HS-5 (cell line): ENCODE measurements around the gene COX4I1.

Experiments
- DNase-seq: peaks from one replicate; pipeline ENCODE4 v3.0.0-alpha.2; 2012; ENCODE audit warnings: low read depth

Gene COX4I1

DNA sequence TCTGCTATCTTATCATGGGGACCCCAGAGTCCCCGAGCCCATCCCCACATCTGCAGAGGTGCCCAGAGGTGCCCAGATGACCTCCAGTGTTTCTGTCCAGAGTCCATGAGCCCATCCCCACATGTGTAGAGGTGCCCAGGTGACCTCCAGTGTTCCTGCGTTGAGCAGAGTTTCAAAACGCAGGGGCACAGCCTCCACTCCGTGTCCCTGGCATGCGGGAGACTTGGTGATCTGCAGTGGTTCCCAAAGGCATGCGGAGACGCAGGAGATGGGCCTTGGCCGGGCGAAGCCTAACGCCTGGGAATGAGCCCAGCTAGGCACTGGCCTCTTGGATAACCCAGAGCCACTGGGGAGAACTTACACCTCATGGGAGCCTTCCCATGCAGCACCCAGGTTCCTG is 41.3 kb downstream of the COX4I1 start:
- DNase-seq, result no peak

DNA sequence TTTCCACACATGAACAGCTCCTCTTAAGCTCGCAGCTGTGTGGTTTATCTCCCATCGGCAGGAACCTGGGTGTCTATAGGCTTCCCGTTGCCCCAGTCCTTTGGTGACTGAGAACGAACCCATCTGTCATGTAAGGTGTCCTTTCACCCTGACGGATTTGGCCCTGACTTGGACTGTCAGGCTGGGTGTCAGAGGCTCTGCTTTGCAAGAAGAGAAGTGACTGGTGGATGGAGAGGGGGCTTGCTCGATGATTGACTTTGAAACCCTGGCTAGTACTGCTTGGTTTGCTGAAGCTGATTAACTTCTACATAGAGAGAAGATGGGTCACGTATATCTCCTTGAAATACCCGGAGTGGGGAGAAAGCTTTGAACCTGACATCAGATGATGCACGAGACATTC is 42.9 kb downstream of the COX4I1 start:
- no peak for DNase-seq

DNA sequence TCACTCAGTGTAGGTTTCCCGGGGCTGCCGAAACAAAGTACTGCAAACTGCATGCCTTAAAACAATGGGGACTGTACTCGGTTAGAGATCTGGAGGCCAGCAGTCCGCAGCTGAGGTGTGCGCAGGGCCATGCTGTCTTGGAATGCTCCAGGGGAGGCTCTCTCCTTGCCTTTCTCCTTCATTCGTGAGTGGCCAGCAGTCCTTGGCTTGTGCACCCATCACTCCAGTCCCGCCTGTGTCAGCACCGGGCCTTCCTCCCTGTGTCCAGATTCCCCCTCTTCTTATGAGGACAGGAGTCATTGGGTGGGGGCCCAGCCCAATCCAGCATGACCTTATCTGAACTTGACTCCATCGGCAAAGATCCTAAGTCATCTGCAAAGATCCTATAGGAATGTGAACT is 43.4 kb downstream of the COX4I1 start:
- DNase-seq, result no peak

DNA sequence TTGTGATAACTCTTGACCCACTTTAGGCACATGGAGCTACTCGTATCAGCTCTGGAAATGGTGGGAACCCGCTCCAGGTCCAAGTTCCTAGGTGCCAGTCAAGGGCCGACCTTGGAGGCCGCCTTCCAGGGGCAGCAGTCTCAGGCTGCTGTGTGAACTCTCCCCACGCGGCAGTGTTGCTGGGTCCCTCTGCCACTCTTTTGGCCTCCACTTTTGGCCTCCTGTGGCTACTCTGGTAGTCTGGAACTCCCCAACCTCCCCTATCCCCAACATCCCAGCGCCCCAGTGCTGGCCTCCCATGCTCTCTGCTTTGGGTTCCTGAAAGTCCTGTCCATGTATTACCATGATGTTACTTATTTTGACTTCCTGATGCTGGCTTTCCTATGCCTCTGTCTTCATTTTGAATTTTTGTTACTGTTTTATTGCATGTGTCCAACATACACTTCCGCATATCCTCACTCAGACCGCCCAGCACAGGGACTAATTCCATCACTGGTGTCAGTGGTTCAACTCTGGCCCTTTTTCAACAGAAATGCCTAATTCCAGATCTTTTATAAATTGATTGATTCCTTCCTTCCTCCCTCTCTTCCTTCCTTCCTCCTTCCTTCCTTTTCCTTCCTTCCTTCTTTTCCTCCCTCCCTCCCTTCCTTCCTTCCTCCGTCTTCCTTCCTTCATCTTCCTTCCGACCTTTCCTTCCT is 44.1 kb downstream of the COX4I1 start:
- DNase-seq, result no peak

DNA sequence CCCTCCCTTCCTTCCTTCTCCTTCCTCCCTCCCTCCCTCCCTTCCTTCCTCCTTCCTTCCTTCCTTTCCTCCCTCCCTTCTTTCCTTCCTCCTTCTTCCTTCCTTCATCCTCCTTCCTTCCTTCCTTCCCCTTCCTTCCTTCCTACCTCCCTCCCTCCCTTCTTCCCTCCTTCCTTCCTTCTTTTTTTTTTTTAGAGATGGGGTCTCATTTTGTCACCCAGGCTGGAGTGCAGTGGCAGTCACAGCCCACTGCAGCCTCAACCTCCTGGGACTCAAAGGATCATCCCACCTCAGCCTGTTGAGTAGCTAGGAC is 44.6 kb downstream of the COX4I1 start:
- no peak for DNase-seq

DNA sequence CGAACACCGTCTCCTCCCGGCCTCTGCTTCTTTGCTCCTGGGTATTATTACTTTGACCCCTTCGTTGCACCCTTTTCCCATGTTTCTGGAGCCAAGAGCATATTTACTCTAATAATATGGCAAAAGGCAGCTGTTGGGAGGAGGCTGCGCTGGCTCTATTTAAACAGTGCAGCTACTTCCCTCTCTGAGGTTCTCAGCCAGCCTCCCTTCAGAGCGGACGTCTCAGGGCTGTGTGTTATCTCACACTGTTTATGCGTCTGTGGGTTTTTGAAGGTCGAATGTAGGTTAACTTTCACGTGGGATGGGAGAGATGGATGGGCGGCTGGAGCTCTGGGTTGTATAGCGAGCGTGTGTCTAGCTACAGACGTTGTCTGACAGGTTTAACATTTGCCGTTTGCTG is 45.3 kb downstream of the COX4I1 start:
- DNase-seq, result no peak

DNA sequence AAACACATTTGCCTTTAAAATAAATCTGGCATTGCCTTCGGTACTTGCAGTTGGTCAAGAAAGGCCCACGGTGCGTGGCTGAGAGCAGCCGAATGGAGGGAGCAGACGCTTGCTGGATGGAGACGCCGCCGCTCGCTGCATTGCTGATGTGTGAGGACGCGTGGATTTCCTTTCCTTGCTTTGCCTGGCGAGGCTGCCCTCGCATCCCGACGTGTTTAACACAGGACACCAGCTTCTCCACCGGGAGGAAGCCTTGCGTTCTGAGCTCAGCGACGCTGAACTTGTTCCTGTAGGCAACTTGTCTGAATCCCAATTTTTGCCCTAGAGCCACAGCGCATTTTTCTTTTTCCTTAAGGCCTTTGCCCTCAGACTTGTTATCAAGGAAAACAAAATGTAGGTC is 45.8 kb downstream of the COX4I1 start:
- no peak for DNase-seq

DNA sequence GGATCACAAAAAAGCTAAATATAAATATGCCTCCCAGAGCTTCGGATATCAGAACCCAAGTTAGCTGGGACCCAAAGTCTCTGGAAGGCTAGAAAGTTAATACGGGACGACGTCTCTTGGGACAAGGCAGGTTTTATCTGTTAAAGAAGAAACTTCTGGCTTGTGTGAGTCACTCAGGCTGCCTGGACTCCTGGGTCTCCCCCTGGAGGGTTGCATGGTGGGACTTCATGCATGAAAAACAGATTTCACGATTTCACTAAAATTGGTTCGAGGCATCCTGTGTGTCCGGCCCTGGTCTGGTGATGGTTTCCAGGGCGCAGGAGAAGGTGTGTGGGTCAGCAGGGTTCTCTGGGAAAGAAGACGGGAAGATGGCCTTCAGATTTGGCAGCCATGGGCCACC is 47.0 kb downstream of the COX4I1 start:
- no peak for DNase-seq

DNA sequence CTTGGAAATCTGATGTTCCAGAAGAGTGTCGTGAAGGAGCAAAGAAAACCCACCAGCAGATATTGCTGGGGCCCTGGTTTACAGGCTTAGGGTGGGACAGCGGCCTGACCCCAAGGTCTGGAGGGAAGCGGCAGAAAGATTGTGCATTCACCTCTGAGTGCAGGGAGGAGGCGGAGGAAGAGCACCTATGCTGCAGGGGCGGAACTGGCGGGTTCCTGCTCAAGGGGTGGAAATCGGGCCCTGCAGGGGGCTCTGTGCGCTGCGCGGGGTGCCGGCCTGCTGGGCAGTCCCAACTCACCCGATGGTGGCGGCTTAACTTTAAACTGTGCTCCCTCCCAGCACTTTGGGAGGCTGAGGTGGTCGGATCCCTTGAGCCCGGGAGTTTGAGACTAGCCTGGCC is 47.5 kb downstream of the COX4I1 start:
- DNase-seq, result no peak

DNA sequence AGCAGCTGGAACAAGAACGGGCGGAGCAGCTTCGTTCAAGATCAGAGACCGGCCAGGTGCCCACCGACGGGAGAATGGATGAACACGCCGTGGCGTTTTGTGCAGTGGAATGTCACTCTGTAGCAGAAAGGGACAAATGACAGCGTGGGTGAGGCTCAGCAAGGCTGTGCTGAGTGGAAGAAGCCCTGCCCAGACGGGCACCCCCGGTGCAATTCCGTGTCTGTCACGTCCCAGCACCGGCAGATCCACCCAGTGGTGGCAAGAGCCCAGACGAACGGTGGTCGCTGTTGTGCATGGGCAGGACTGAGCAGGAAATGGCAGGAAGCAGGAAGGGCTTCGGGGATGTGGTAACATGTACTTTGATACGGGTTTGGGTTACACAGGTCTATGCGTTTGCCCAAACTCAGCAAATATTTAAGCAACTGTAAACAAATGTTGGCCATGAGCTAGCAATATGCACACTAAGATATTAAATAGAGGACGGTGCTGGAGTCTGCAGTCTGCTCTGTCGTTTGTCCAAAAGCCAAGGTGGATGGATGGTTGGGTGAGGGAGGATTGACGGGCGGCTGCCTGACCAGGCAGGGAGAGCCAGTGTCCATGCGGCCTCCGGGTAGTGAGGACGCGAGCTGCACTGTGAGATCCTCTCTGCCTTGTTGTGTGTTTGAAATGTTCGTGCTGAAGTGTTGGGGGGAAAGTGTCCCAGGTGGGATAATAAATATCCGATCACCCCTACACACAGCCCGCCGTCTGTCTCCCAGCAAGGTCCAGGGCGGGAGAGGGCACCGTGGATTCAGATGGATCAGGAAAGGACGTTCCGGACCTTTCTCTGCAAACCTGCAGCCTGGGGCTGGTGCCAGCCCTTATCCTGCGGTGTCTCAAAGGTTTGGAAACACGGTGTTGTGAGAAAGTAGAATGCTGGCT is 48.4 kb downstream of the COX4I1 start:
- no peak for DNase-seq

DNA sequence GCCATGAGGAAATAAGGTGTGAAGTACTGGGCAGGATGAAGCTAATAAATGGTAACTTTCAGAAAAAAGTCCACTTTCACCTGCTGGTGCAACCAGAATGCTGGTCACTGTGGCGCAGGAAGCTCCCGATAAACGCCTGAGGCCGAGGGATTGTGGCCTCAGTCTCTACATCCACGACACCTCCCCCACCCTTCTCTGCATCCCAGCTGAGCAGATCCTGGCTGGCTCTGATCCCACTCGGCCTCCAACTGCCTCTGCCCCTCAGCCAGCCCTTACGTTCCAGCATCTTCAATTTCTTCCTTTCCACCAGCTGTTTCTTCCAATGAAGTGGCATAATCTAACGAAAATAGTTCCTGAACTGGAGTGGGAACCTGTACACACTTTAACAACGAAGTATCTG is 49.5 kb downstream of the COX4I1 start:
- DNase-seq, result no peak

DNA sequence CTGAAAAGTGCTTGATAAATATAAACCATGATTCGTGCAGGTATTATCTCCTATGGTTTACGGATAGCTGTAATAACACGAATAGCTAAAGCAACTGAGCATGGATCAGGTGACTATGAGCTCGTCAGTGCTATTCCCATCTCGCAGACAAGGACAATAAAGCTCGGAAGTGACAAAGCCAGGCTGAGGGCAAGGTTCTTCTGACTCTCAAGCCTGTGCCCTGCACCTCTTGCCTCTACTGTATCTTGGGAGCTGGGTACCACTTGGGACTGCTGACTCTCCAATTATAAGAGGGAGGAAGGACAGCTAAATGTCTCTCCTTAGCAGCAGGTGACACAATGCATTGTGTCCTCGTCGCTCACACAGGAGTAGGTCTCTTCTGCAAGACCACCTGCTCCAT is 49.9 kb downstream of the COX4I1 start:
- no peak for DNase-seq

DNA sequence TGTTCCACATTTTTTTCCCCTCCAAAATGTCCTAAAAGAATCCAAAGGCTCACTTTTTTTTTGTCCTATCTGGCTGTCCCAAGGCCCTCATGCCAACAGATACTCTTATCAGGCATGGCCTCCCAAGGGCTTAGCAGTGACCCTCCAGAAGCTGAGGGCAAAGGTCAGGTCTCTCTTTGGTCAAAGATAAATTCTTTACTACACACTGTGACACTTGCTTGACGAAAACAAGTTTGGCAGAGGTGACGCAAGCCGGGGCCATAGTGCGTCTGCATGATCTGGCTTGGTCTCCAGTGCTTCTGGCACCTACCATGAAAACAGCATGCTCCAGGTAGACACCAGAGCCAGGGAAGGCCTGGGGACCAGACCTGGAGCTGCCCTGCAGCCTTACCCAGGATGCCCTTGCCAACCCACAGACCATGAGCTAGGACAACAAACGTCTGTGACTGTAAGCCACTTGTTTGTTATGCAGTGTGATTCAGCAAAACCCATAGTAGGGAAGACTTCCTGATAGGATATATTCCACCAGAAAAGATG is 50.9 kb downstream of the COX4I1 start:
- DNase-seq, result no peak

DNA sequence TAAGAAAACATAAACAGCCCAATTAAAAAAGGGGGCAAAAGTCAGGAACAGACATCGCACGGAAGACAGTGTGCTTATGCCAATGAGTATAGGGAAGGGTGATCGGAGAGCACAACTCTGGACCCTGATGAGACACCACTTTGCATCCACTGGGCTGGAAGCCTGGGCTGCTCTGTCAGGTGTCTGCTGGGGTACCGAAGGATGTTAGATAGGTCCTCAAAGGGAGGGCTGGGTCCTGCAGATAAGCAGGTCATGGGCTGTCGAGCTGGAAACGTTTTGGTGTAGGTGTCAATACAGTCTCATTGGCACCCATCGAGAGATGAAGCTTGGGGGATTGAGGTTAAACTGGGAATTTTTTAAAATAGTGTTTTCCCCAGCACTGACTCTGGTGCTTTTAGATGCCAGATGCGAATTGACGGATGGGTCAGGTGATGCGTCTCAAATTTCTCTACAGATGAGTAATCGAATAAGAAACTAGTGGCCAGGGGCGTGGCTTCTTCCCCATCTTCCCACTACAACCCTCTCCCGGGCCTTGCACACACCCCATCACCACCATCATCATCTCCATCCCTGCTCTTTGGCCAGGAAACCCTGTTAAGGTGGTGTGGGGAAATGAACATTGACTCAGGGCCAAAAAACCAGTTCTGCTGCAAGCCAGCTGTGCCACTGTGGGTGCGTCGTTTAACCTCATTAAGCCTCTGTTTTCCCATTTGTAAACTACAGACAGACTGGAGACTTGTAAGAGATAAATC is 51.7 kb downstream of the COX4I1 start:
- no peak for DNase-seq

DNA sequence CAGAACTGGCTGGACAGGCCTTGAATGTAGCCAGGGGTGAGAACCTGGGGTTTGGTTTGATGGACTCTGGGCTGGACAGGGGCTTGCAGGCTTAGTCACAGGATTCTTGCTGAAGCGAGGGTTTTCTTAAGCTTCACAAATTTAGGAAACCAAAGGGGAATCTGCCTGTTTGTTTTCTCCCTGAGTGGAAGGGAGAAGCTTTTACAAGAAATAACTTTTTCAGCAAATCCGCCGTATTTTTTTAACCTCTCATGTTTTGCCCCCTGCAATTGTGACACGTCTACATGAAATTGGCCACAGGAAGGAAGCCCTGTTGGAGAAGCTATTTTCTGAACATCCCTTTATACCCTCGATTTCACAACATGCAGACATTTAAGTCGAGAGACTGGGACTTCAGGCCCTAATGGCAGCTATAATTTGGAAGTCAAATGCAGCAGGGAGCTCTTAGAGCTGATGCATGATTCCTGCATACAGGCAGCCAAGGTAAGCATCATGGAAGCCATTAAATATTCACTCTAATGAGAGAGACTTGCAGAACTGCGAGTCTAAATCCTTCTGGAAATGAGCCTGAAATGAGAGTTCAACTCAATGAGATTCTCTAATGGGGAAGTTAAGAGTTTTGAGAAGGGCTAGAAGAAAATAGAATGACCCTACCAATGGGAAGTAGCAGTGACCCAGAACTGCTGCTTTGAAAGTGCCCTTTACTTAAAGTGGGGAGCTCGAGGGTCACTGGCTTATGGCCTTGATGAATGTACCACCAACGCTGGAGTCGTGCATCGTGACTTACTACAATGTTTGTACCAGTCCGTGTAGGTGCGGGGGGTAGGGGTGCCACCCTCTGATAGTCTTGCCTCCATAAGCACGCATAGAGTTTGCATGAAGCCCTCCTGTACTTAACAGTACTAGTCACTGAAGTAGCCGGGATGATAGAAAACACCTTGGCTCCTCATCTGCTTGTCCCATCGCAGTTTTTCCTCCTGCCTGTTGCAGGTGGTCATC is 54.4 kb downstream of the COX4I1 start:
- DNase-seq, result no peak

DNA sequence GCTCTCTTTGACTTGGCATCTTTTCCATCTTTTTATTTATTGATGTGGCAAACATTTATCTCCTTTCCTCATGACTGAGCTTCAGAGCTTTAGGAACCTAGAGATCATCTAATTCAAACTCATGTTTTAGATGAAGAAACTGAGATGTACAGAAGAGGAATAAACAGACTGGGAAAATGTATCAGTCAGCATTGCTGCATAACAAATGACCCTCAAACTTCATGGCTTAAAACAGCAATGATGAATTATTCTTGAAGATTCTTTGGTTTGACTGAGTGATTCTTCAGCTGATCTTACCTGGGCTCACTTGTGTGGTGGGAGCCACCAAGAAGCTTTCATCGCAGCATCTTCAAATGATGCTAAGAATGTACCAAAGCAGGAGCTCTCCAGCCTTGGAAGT is 55.4 kb downstream of the COX4I1 start:
- no peak for DNase-seq

DNA sequence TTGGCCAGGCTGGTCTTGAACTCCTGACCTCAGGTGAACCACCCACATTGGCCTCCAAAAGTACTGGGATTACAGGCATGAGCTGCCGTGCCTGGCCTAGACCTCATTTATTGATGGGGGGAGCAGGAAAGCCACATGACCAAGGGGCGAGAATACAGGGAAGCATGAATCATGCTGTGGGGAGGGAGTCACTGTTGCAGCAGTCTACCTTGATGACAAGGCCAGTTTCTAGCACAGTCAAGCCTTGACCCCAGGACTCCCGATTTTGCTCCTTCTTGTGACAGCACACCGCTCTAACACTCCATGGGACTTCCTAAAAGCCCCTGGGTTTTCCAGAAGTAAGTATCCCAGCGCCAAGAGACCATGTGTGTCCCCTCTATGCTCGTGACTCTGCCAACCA is 56.6 kb downstream of the COX4I1 start:
- DNase-seq, result no peak

DNA sequence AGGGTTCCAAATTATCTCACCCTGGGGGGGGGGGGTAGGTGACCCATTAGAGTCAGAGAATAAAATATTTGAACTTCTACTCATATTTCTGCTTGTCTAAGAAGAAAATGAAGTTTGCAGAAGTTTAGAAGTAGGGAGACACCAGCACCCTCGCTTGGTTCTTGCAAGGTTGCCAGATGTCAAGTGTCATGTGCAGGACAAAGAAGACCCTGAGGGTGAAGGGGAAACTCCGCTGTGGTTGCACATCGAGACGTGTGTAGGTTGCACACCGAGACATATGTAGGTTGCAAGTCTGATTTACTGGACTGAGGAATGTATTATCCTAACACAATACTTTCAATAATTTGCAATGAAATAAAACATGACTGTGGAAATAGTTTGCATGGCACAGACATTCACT is 57.1 kb downstream of the COX4I1 start:
- no peak for DNase-seq
